ENCODE data around the gene USF2.

- TF ChIP-seq MAX (IDR thresholded peaks at IDR 0.05) (no peak), REST (IDR thresholded peaks at IDR 0.05; ENCODE audit: low read depth) (no peak), CREB1 (IDR thresholded peaks at IDR 0.05; ENCODE audit: low read depth) (no peak), RAD21 (IDR thresholded peaks at IDR 0.05; ENCODE audit: low read depth) (no peak), EP300 (IDR thresholded peaks at IDR 0.05; ENCODE audit: borderline replicate concordance) (no peak), FOXM1 (IDR thresholded peaks at IDR 0.05; ENCODE audit: borderline replicate concordance, low read depth) (no peak), NFIC (IDR thresholded peaks at IDR 0.05) (no peak), TEAD4 (IDR thresholded peaks at IDR 0.05) (no peak), YY1 (IDR thresholded peaks at IDR 0.05; ENCODE audit: low read depth) (no peak), TAF1 (IDR thresholded peaks at IDR 0.05; ENCODE audit: low read depth) (no peak), TCF12 (IDR thresholded peaks at IDR 0.05; ENCODE audit: low read depth) (no peak)
These were observed 4.3 kb upstream of the USF2 start for GRCh38 chr19:35264268-35265125.

All from Ishikawa (cell line).